SK-N-SH (cell line): ENCODE measurements around the gene S100A2. TPM values are rescaled to one million over a fixed set of nuclear protein-coding genes. Genes with fewer than 3 reads are reported as not detected.

Experiments
- CTCF ChIA-PET: fragments of 300-600, 350-600 bp; formaldehyde crosslinking; extraction: SDS; loops from one replicate; lab custom pipeline; 2021; lab: Yijun Ruan, JAX
- POLR2A ChIA-PET: fragments of 350-600 bp; sonication (Branson Sonifier 250); formaldehyde crosslinking; extraction: SDS; loops from one replicate; lab custom pipeline; 2020; ENCODE audit warnings: antibody characterized with exemption, inconsistent platforms; lab: Yijun Ruan, JAX
- DNase-seq: peaks from one replicate; pipeline ENCODE4 v3.0.0; 2012
- H2AFZ ChIP-seq: fragments of 200-600 bp; sonication (generic); 2 replicates; pipeline ENCODE4 v1.8.1; 2016; ENCODE audit warnings: antibody characterized with exemption, mild to moderate bottlenecking, low read depth
- H3F3A ChIP-seq: fragments of 200-600 bp; sonication (generic); replicated peaks from 2 replicates; pipeline ENCODE3; 2016; ENCODE audit warnings: antibody characterized with exemption, mild to moderate bottlenecking; ENCODE audit not compliant: insufficient read depth
- H3K27ac ChIP-seq, 2 experiments: fragments of 200-500 bp in 1 of 2; fragments of 200-600 bp in 1 of 2; sonication (Bioruptor generic) in 1 of 2; sonication (generic), shearing (Covaris generic) in 1 of 2; 2 replicates each; pipeline versions ENCODE4 v1.5.1 to v1.6.1; 2014 to 2016; ENCODE audit warnings: low read depth in 2 of 2, inconsistent platforms in 1 of 2, low read length in 1 of 2, mild to moderate bottlenecking in 1 of 2, mixed read lengths in 1 of 2
- H3K27me3 ChIP-seq: fragments of 200-600 bp; sonication (generic), shearing (Covaris generic); 2 replicates; pipeline ENCODE4 v1.6.1; 2016; ENCODE audit warnings: mixed run types; ENCODE audit not compliant: insufficient read depth
- H3K36me3 ChIP-seq, 2 experiments: fragments of 200-500 bp in 1 of 2; fragments of 200-600 bp in 1 of 2; sonication (Bioruptor generic) in 1 of 2; sonication (generic) in 1 of 2; replicated peaks in 1 of 2; 2 replicates each; pipeline versions ENCODE3 to v1.5.1; 2014 to 2016; ENCODE audit warnings: low read length in 1 of 2, mild to moderate bottlenecking in 1 of 2; ENCODE audit not compliant: insufficient read depth in 2 of 2, control insufficient read depth in 1 of 2
- H3K4me1 ChIP-seq, 2 experiments: fragments of 200-500 bp in 1 of 2; fragments of 200-600 bp in 1 of 2; sonication (Bioruptor generic) in 1 of 2; sonication (generic), shearing (Covaris generic) in 1 of 2; 2 replicates each; pipeline versions ENCODE4 v1.5.1 to v1.6.1; 2014 to 2016; ENCODE audit warnings: low read depth in 1 of 2, low read length in 1 of 2, mixed run types in 1 of 2; ENCODE audit not compliant: insufficient read depth in 2 of 2, control insufficient read depth in 1 of 2
- H3K4me2 ChIP-seq: fragments of 200-600 bp; sonication (generic), shearing (Covaris generic); 2 replicates; pipeline ENCODE4 v1.6.1; 2017; ENCODE audit warnings: mixed run types
- H3K4me3 ChIP-seq, 2 experiments: fragments of 200-500 bp in 1 of 2; fragments of 200-600 bp in 1 of 2; sonication (Bioruptor generic) in 1 of 2; sonication (generic), shearing (Covaris generic) in 1 of 2; 2 replicates each; pipeline versions ENCODE4 v1.5.1 to v1.8.1; 2014 to 2016; ENCODE audit warnings: low read depth in 2 of 2, inconsistent platforms in 1 of 2, low read length in 1 of 2, mild to moderate bottlenecking in 1 of 2, mixed read lengths in 1 of 2, moderate library complexity in 1 of 2
- H3K79me2 ChIP-seq: fragments of 200-600 bp; sonication (generic); 2 replicates; pipeline ENCODE4 v1.8.1; 2017; ENCODE audit warnings: mild to moderate bottlenecking; ENCODE audit not compliant: insufficient read depth
- H3K9ac ChIP-seq: fragments of 200-600 bp; sonication (generic); 2 replicates; pipeline ENCODE4 v1.6.1; 2017; ENCODE audit warnings: mixed run types
- H3K9me2 ChIP-seq: fragments of 200-600 bp; sonication (generic); 2 replicates; pipeline ENCODE4 v1.6.1; 2017; ENCODE audit warnings: mixed run types
- H3K9me3 ChIP-seq: fragments of 200-600 bp; sonication (generic); 2 replicates; pipeline ENCODE4 v1.6.1; 2017; ENCODE audit warnings: mixed run types, mild to moderate bottlenecking, moderate library complexity
- H4K20me1 ChIP-seq: fragments of 200-600 bp; sonication (generic); 2 replicates; pipeline ENCODE4 v1.6.1; 2017; ENCODE audit warnings: mild to moderate bottlenecking, mixed run types; ENCODE audit not compliant: insufficient read depth
- CHD2 ChIP-seq: fragments of 150-350 bp; IDR thresholded peaks from 2 replicates; pipeline ENCODE4 v1.6.1; 2018; ENCODE audit warnings: low read length; ENCODE audit not compliant: partially characterized antibody
- EP300 ChIP-seq, 2 experiments: IDR thresholded peaks; 2 replicates each; pipeline versions ENCODE4 v1.4.0 to v1.6.1; 2012; ENCODE audit warnings: borderline replicate concordance in 1 of 2, low read depth in 1 of 2, low read length in 1 of 2
- EZH2phosphoT487 ChIP-seq: fragments of 200-600 bp; sonication (generic); IDR thresholded peaks from 2 replicates; pipeline ENCODE4 v1.6.1; 2017; ENCODE audit warnings: low read depth, mixed run types, mild to moderate bottlenecking, antibody characterized with exemption, moderate library complexity, borderline replicate concordance
- GATA2 ChIP-seq: sonication (generic); formaldehyde crosslinking; IDR thresholded peaks from 2 replicates; pipeline ENCODE4 v1.5.0; 2020; ENCODE audit warnings: mild to moderate bottlenecking, missing genetic modification reagents
- JUND ChIP-seq: IDR thresholded peaks from 2 replicates; pipeline ENCODE4 v1.4.0; 2012
- MEF2A ChIP-seq: IDR thresholded peaks from 2 replicates; pipeline ENCODE4 v1.4.0; 2012; ENCODE audit warnings: low read depth, borderline replicate concordance
- TAF1 ChIP-seq: IDR thresholded peaks from 2 replicates; pipeline ENCODE4 v1.6.1; 2012; ENCODE audit warnings: low read depth, mild to moderate bottlenecking, low read length, moderate library complexity, borderline replicate concordance
- WGBS: methylation state at CpG from one replicate; pipeline ENCODE4 v1.1.6; 2017; ENCODE audit warnings: low lambda C conversion rate; 5-methylcytosine and 5-hydroxymethylcytosine counted together
- polyA plus RNA-seq, 3 experiments: library from polyadenylated mRNA; depleted of rRNA; stranded (reverse); fragments of >200 nt; gene quantifications; 2 replicates each; pipeline ENCODE4 v1.2.3, GENCODE V29; 2012
- TF ChIP-seq, protein P1 (sequence below): IDR thresholded peaks from 2 replicates; pipeline ENCODE4 v1.6.1; 2012; ENCODE audit warnings: mild to moderate bottlenecking, low read depth, low read length, moderate library complexity
- TF ChIP-seq, protein P2 (sequence below): IDR thresholded peaks from 2 replicates; pipeline ENCODE4 v1.4.0; 2012; ENCODE audit warnings: low read depth, borderline replicate concordance
- TF ChIP-seq, protein P3 (sequence below): IDR thresholded peaks from 2 replicates; pipeline ENCODE4 v1.4.0; 2012; ENCODE audit warnings: low read depth
- TF ChIP-seq, protein P4 (sequence below): fragments of 150-350 bp; IDR thresholded peaks from 2 replicates; pipeline ENCODE4 v1.6.1; 2017; ENCODE audit warnings: antibody characterized with exemption, low read length, low read depth, borderline replicate concordance
- TF ChIP-seq, protein P5 (sequence below): IDR thresholded peaks from 2 replicates; pipeline ENCODE4 v1.4.0; 2012; ENCODE audit warnings: low read depth, borderline replicate concordance
- TF ChIP-seq, protein P6 (sequence below): fragments of 150-350 bp; IDR thresholded peaks from 2 replicates; pipeline ENCODE4 v1.6.1; 2016; ENCODE audit warnings: mild to moderate bottlenecking, low read depth, low read length
- TF ChIP-seq, protein P7 (sequence below): IDR thresholded peaks from 2 replicates; pipeline ENCODE4; 2012
- TF ChIP-seq, protein P8 (sequence below): fragments of 200-600 bp; sonication (generic); IDR thresholded peaks from 2 replicates; pipeline ENCODE4 v1.6.1; 2017; ENCODE audit warnings: antibody characterized with exemption, mild to moderate bottlenecking, moderate library complexity

S100A2 gene
- polyA plus RNA-seq, 1 of the 3 experiments (the other 2 are of a cell fraction) = 31.4 TPM

DNA sequence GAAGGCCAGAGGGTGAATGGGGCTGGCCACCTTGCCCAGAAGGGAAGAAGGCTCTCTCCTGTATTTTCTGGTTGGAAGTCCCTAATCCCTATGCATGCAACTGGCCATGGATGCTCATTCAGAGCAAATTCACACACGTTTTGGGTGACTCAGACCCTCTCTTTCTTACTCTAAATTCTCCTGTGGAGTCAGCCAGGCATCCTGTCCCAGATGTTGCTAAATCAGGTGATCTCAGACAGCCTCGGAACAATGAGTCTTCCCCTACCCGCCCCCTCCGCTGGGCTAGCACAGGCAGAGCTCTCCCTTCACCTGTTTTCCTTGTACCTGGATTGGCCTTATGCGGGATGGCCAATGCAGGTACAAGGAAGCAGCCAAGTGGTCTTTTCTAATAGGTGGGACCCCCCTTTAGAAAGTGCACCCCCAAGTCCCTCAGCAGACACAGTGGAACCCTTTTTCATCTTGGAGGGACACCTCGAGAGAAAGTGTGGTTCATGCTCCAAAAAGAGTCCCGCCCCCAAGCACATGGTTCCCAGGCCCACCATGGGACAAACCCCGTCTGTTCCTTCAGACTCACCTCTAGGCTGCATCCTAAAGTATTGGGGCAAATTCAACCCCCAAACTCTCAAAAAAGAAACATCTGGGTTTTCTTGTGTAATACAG is 38.5 kb downstream of the S100A2 start (continued):
- TF ChIP-seq, protein P1, sequence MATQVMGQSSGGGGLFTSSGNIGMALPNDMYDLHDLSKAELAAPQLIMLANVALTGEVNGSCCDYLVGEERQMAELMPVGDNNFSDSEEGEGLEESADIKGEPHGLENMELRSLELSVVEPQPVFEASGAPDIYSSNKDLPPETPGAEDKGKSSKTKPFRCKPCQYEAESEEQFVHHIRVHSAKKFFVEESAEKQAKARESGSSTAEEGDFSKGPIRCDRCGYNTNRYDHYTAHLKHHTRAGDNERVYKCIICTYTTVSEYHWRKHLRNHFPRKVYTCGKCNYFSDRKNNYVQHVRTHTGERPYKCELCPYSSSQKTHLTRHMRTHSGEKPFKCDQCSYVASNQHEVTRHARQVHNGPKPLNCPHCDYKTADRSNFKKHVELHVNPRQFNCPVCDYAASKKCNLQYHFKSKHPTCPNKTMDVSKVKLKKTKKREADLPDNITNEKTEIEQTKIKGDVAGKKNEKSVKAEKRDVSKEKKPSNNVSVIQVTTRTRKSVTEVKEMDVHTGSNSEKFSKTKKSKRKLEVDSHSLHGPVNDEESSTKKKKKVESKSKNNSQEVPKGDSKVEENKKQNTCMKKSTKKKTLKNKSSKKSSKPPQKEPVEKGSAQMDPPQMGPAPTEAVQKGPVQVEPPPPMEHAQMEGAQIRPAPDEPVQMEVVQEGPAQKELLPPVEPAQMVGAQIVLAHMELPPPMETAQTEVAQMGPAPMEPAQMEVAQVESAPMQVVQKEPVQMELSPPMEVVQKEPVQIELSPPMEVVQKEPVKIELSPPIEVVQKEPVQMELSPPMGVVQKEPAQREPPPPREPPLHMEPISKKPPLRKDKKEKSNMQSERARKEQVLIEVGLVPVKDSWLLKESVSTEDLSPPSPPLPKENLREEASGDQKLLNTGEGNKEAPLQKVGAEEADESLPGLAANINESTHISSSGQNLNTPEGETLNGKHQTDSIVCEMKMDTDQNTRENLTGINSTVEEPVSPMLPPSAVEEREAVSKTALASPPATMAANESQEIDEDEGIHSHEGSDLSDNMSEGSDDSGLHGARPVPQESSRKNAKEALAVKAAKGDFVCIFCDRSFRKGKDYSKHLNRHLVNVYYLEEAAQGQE = no peak

DNA sequence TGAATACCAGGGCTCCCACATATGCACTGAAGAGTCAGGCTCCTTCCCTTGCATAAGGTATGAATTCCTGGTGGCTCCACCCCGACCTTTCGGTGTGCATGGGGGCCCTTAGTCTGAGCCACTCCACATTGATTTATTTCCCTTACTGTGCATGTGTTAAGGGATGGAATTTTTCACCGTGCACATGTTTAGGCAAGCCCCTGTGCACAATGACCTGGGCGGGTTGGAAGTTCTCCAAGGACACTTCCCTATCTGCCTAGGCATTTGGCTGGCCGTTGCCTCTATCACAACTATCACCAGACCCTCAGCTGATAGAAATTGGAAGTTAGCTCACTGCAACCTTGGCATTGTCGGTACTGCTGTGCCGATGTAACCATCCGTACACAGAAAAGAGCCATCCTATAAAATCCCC is 39.5 kb downstream of the S100A2 start:
- 78% methylated on average over 7 of the region's 8 CpGs for WGBS
- Histone ChIP-seq H3K9me2 (no peaks in the 10 kb centered on the region), H3K4me2 (no peak overlapping the region), H3K79me2 (no peaks in the 10 kb centered on the region), H3K27ac (peak overlapping the region in 1 of 2 experiments; percentile 34; a peak in 1 of 4 replicates), H3K9me3 (no peaks in the 10 kb centered on the region), H3K4me3 (no peak overlapping the region), H3K4me1 (peaks cover 7 to 21% of the 10 kb centered on the region in 2 experiments; a peak in 3 of 4 replicates), H2AFZ (no peak overlapping the region; the same call in 1 of the 2 replicates), H3K9ac (no peak overlapping the region), H3K36me3 (peaks cover 0 to 6% of the 10 kb centered on the region in 2 experiments), H4K20me1 (no peaks in the 10 kb centered on the region), H3F3A (peaks cover 11% of the 10 kb centered on the region), H3K27me3 (no peaks in the 10 kb centered on the region)
- CTCF ChIA-PET = interaction anchor here (0.9 to 4.7 kb wide), 9 partner anchors 15 to 173 kb away, joined by 3 to 26 read pairs (median 5); partner anchors contain the start of gene S100A2
- POLR2A ChIA-PET = interaction anchor here (2.2 kb wide), 1 partner anchor 9 kb away, joined by 8 read pairs; the partner anchor contains the start of gene S100A6
- DNase-seq = no peak
- TF ChIP-seq, protein P2, sequence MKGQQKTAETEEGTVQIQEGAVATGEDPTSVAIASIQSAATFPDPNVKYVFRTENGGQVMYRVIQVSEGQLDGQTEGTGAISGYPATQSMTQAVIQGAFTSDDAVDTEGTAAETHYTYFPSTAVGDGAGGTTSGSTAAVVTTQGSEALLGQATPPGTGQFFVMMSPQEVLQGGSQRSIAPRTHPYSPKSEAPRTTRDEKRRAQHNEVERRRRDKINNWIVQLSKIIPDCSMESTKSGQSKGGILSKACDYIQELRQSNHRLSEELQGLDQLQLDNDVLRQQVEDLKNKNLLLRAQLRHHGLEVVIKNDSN = no peak
- TF ChIP-seq EZH2phosphoT487 (no peak), EP300 (IDR thresholded peaks at IDR 0.05; ENCODE audit: borderline replicate concordance in 1 of 2, low read depth in 1 of 2, low read length in 1 of 2) (peak in 1 of 2 experiments; percentile 32; a peak in 1 of 4 replicates), MEF2A (no peak), CHD2 (no peak), GATA2 (peak; percentile 64), TAF1 (no peak), JUND (no peak)
- TF ChIP-seq, protein P3, sequence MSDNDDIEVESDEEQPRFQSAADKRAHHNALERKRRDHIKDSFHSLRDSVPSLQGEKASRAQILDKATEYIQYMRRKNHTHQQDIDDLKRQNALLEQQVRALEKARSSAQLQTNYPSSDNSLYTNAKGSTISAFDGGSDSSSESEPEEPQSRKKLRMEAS = peak; percentile 36; the same call in 1 of the 2 replicates
- TF ChIP-seq, protein P4, sequence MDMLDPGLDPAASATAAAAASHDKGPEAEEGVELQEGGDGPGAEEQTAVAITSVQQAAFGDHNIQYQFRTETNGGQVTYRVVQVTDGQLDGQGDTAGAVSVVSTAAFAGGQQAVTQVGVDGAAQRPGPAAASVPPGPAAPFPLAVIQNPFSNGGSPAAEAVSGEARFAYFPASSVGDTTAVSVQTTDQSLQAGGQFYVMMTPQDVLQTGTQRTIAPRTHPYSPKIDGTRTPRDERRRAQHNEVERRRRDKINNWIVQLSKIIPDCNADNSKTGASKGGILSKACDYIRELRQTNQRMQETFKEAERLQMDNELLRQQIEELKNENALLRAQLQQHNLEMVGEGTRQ = no peak
- TF ChIP-seq, protein P5, sequence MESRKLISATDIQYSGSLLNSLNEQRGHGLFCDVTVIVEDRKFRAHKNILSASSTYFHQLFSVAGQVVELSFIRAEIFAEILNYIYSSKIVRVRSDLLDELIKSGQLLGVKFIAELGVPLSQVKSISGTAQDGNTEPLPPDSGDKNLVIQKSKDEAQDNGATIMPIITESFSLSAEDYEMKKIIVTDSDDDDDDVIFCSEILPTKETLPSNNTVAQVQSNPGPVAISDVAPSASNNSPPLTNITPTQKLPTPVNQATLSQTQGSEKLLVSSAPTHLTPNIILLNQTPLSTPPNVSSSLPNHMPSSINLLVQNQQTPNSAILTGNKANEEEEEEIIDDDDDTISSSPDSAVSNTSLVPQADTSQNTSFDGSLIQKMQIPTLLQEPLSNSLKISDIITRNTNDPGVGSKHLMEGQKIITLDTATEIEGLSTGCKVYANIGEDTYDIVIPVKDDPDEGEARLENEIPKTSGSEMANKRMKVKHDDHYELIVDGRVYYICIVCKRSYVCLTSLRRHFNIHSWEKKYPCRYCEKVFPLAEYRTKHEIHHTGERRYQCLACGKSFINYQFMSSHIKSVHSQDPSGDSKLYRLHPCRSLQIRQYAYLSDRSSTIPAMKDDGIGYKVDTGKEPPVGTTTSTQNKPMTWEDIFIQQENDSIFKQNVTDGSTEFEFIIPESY = no peak
- TF ChIP-seq, protein P6, sequence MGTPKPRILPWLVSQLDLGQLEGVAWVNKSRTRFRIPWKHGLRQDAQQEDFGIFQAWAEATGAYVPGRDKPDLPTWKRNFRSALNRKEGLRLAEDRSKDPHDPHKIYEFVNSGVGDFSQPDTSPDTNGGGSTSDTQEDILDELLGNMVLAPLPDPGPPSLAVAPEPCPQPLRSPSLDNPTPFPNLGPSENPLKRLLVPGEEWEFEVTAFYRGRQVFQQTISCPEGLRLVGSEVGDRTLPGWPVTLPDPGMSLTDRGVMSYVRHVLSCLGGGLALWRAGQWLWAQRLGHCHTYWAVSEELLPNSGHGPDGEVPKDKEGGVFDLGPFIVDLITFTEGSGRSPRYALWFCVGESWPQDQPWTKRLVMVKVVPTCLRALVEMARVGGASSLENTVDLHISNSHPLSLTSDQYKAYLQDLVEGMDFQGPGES = no peak
- TF ChIP-seq, protein P7, sequence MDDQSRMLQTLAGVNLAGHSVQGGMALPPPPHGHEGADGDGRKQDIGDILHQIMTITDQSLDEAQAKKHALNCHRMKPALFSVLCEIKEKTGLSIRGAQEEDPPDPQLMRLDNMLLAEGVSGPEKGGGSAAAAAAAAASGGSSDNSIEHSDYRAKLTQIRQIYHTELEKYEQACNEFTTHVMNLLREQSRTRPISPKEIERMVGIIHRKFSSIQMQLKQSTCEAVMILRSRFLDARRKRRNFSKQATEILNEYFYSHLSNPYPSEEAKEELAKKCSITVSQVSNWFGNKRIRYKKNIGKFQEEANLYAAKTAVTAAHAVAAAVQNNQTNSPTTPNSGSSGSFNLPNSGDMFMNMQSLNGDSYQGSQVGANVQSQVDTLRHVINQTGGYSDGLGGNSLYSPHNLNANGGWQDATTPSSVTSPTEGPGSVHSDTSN = no peak
- TF ChIP-seq, protein P8, sequence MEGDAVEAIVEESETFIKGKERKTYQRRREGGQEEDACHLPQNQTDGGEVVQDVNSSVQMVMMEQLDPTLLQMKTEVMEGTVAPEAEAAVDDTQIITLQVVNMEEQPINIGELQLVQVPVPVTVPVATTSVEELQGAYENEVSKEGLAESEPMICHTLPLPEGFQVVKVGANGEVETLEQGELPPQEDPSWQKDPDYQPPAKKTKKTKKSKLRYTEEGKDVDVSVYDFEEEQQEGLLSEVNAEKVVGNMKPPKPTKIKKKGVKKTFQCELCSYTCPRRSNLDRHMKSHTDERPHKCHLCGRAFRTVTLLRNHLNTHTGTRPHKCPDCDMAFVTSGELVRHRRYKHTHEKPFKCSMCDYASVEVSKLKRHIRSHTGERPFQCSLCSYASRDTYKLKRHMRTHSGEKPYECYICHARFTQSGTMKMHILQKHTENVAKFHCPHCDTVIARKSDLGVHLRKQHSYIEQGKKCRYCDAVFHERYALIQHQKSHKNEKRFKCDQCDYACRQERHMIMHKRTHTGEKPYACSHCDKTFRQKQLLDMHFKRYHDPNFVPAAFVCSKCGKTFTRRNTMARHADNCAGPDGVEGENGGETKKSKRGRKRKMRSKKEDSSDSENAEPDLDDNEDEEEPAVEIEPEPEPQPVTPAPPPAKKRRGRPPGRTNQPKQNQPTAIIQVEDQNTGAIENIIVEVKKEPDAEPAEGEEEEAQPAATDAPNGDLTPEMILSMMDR = no peak
